Activated naive CD8-positive, alpha-beta T cell treated with anti-CD3 and anti-CD28 coated beads, Interleukin-2, amount 50 U/mL, for 24 hours (primary cell): ENCODE measurements around the gene PABPN1L.

ENCODE experiments used
- ATAC-seq: fragments of 150-1000 bp; cut with Tn5 transposase; one replicate; pipeline ENCODE4 v1.10.0; 2021
- DNase-seq: peaks from one replicate; pipeline ENCODE4 v3.0.0; 2021
- H3K27ac Mint-ChIP-seq: one replicate; pipeline ENCODE4 v1.8.0; 2021; ENCODE audit warnings: mild to moderate bottlenecking, mixed read lengths
- H3K27me3 Mint-ChIP-seq: one replicate; pipeline ENCODE4 v1.8.0; 2021; ENCODE audit warnings: mixed read lengths
- H3K36me3 Mint-ChIP-seq: one replicate; pipeline ENCODE4 v1.8.0; 2021; ENCODE audit warnings: low read depth, mixed read lengths
- H3K4me1 Mint-ChIP-seq: one replicate; pipeline ENCODE4 v1.8.0; 2021; ENCODE audit warnings: mixed read lengths
- H3K4me3 Mint-ChIP-seq: one replicate; pipeline ENCODE4 v1.8.0; 2021; ENCODE audit warnings: mild to moderate bottlenecking, moderate library complexity, mixed read lengths
- H3K9me3 Mint-ChIP-seq: one replicate; pipeline ENCODE4 v1.8.0; 2021; ENCODE audit warnings: mixed read lengths

The PABPN1L gene

DNA sequence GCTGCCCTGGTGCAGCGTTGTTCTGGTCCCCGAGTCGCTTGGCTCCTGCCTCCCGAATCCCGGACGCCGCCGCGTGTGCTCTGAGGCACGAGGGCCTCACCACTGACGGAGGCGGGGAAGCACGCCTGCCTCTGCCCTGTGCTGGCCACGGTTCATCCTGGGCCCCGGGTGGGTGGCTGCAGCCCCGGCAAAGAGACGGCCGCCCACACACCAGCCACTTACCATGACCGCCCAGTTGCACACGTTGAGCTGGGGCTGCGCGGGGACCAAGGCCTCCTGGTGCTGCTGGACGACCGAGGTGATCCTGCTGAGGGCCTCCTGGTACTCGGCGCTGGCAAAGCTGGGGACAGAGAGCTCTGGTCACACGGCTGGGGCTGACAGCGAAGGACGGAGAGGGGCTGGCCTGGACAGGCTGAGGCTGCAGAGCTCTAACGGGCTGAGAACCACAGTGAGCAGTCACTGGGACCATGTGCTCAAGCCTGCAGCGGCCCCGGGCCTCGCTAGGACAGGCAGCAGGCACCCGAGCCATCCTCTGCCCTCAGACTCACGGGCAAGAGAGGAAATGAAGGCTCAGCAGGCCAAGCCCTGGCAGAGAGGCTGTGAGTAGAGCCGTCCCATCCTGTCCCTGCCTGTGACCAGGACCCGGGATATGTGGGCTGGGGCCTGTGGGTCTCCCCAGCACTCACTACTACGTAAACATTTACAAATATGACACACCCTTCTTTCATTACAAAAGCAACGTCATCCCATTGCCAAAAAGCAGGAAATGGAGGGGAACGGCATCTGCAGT lies 48.5 kb downstream of the PABPN1L start:
- no peak for DNase-seq
- Mint-ChIP-seq H3K9me3 (no peaks in the 10 kb centered on the region), H3K27ac (no peak overlapping the region), H3K4me1 (no peaks in the 10 kb centered on the region), H3K27me3 (no peaks in the 10 kb centered on the region), H3K4me3 (no peak overlapping the region), H3K36me3 (no peaks in the 10 kb centered on the region)
- ATAC-seq: no peak

DNA sequence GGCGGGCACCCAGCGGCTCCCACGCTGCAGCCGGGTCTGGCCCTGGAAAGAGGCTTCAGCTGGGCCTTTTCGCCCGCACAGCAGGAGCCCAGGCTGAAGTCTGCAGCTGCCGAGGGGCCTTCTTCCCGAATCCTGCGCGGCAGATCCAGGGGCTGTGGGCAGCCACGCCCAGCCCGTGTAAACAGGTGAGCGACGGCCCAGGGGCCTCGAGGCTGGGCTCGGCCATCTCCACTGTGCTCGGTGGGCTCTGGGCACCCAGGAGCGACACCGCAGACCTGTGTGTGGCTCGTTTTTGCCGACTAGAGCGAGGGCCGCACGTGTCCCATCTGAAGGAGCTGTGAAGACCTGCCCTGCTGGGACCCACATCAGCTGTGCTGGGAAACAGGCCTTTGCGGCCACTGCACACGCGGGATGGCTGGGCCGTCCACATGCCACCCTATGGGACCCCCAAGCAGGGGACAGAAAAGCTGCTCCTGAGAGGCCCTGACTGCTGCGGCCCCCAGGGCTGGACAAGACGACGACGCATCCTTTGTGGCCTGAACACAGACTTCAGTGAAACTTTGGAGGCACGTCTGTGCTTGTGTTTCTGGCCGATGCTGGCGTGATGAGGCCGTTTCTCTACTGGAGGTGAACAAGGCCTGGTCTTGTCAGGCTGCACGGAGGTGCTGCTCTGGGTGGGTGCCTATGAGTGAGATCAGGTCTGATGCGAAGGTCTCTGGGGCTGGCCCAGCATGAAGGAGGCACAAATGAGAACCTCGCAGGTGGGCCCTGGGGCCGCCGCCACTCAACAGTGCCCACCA lies 49.5 kb downstream of the PABPN1L start:
- ATAC-seq (no peak), DNase-seq (no peak)
- H3K27ac Mint-ChIP-seq: no peak overlapping the region
- H3K9me3 Mint-ChIP-seq: no peaks in the 10 kb centered on the region
- H3K4me3 Mint-ChIP-seq: no peak overlapping the region
- H3K4me1 Mint-ChIP-seq: peaks cover 5% of the 10 kb centered on the region
- no peaks in the 10 kb centered on the region for H3K27me3 Mint-ChIP-seq
- H3K36me3 Mint-ChIP-seq: no peaks in the 10 kb centered on the region

DNA sequence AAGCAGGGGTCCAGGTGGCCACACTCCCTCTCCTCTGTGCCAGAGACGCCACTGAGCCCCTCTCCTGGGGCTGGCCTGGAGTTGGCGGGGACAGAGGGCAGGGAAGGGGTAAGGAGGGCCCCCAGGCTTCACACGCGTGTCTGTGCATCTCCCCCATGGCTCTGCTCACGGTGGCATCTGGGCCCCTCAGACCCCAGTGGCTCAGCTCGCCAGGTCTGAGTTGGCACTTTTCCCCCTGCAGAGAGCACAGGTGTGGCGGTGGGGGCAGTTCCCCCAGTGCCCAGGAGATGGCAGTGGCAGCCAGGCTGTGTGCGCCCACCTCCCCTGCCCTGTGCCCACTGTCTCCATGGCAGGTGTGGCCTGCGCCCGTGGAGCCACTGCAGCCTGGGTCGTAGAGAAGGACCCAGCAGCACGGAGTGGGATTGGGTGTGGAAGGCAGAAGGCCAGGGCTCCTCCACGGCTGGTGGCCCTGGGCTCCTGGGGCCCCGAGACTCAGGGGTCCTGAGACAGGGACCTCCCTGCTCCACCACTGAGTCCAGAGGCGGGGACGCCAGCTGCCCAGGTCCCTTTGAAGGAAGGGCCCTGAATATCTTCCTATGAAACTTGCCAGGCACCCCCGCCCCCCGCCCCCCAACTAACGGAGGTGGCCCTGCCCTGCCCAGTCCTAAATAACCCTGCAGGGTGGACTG lies 50.4 kb downstream of the PABPN1L start:
- H3K4me3 Mint-ChIP-seq: no peak overlapping the region
- peak; percentile 11 for ATAC-seq

DNA sequence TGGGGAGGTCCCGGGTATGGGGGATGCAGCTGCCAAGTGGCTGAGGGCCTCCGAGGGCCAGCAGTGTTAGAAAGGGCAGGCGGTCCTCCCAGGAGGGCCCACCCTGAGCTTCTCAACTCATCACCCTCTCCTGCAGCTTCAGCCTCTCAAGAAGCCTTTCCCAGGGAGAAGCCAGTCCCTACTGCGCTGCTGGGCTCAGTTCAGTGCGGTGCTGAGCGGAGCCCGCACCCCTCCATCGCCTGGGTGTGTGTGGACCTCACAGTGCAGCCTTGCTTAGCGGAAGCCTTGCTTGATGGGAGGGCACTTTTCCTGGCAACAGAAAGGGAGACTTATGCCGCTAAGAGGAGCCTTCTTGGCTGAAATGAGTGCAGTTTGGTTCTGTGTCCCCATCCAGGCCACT lies 51.2 kb downstream of the PABPN1L start:
- Mint-ChIP-seq H3K36me3 (peaks cover 6% of the 10 kb centered on the region), H3K27ac (no peak overlapping the region), H3K4me1 (peaks cover 7% of the 10 kb centered on the region), H3K9me3 (no peaks in the 10 kb centered on the region), H3K4me3 (no peak overlapping the region), H3K27me3 (no peaks in the 10 kb centered on the region)
- DNase-seq (no peak), ATAC-seq (no peak)

More for the DNA sequence above, 50.4 kb downstream of the PABPN1L start:
- Mint-ChIP-seq H3K4me1 (peaks cover 5% of the 10 kb centered on the region), H3K27me3 (no peaks in the 10 kb centered on the region), H3K9me3 (no peaks in the 10 kb centered on the region), H3K36me3 (no peaks in the 10 kb centered on the region), H3K27ac (no peak overlapping the region)
- peak; percentile 76 for DNase-seq

DNA sequence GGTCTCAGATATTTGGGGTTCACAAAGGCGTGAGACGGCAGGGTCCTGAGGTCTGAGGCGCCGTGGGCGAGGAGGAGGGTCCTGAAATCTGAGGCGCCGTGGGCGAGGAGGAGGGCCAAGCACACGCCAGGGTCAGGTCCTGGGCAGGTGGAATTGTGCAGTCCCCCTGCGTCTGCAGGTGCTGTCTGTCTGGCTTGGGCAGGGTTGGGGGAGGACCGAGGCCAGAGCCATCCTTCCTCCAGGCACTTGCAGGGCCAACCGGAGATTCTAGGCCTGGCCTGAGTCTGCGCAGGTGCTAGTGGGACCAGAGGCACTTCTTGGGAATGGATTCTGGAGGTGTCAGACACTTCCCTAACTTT lies 52.3 kb downstream of the PABPN1L start:
- Mint-ChIP-seq H3K9me3 (no peaks in the 10 kb centered on the region), H3K4me3 (peak overlapping the region; percentile 17), H3K4me1 (peaks cover 15% of the 10 kb centered on the region), H3K27me3 (no peaks in the 10 kb centered on the region), H3K36me3 (peaks cover 16% of the 10 kb centered on the region), H3K27ac (no peak overlapping the region)
- no peak for DNase-seq
- ATAC-seq: no peak
